BLaER1 treated with 17β-estradiol and CSF1 and Interleukin-3, amounts not matched to agents 10 nM and 100 nM (cell line): ENCODE measurements around the gene GRK5.

Source experiments
- H3K27ac ChIP-seq, 11 experiments: shearing (Covaris generic); formaldehyde crosslinking; 2 replicates each; pipeline ENCODE4 v1.8.1; 2022
- H3K27me3 ChIP-seq, 11 experiments: shearing (Covaris generic); formaldehyde crosslinking; 2 replicates each; pipeline ENCODE4 v1.8.1; 2022
- H3K36me3 ChIP-seq, 11 experiments: shearing (Covaris generic); formaldehyde crosslinking; 2 replicates each; pipeline ENCODE4 v1.8.1; 2022
- H3K4me1 ChIP-seq, 10 experiments: shearing (Covaris generic); formaldehyde crosslinking; 2 replicates each; pipeline ENCODE4 v1.8.1; 2022
- H3K4me2 ChIP-seq, 11 experiments: shearing (Covaris generic); formaldehyde crosslinking; 2 replicates each; pipeline ENCODE4 v1.8.1; 2022
- H3K4me3 ChIP-seq, 10 experiments: shearing (Covaris generic); formaldehyde crosslinking; 2 replicates each; pipeline ENCODE4 v1.8.1; 2022
- H3K9ac ChIP-seq, 11 experiments: shearing (Covaris generic); formaldehyde crosslinking; 2 replicates each; pipeline ENCODE4 v1.8.1; 2022
- H3K9me3 ChIP-seq, 11 experiments: shearing (Covaris generic); formaldehyde crosslinking; replicated peaks in 1 of 11; 2 replicates each; pipeline ENCODE4 v1.8.1; 2022
- H4K20me1 ChIP-seq, 11 experiments: shearing (Covaris generic); formaldehyde crosslinking; 2 replicates each; pipeline ENCODE4 v1.8.1; 2022
- Cebpa-rat ChIP-seq, 11 experiments: shearing (Covaris generic); IDR thresholded peaks; 2 replicates each; pipeline ENCODE4 v1.8.1; 2022

The GRK5 gene

DNA sequence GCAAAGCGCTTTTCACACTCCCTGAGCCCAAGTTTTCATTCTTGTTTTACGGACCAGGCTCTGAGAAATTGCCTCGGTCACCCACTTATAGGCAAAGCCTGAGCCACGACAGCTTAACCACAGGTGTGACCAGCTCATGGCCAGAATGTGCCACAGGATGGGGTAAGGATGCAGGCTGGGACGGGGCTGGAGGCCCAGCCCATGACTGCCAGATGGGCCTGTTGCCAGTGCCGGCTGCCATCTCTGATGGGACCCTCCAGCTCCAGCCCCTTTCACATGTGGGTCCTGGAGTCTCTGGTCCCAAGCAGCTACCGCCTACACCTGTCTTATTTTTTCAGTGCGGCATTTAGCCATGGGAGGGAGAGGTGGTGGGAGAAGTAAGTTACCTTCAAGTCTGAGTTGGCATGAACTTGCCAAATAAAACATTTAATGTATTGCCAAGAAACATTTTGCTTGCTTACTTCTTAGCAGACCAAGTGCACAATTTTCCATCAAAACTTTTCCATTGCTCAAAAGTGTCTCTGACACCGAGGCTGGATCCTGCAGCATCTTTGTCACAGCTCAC, 142.6 kb downstream of the GRK5 start:
- Histone ChIP-seq H3K27me3 (no peaks in the 10 kb centered on the region), H3K4me2 (peak overlapping the region in 6 of 11 experiments; percentile 36 to 86 (median 63); a peak in 7 of 22 replicates), H4K20me1 (no peaks in the 10 kb centered on the region), H3K36me3 (peaks cover 0 to 12% (median 0%) of the 10 kb centered on the region in 11 experiments; a peak in 2 of 22 replicates), H3K4me1 (peaks cover 10 to 50% (median 47%) of the 10 kb centered on the region in 10 experiments; a peak in 19 of 20 replicates), H3K4me3 (no peak overlapping the region), H3K9me3 (peaks cover 26 to 44% (median 32%) of the 10 kb centered on the region in 11 experiments), H3K9ac (no peak overlapping the region), H3K27ac (no peak overlapping the region)
- TF ChIP-seq Cebpa-rat (IDR thresholded peaks at IDR 0.05) = no peak

DNA sequence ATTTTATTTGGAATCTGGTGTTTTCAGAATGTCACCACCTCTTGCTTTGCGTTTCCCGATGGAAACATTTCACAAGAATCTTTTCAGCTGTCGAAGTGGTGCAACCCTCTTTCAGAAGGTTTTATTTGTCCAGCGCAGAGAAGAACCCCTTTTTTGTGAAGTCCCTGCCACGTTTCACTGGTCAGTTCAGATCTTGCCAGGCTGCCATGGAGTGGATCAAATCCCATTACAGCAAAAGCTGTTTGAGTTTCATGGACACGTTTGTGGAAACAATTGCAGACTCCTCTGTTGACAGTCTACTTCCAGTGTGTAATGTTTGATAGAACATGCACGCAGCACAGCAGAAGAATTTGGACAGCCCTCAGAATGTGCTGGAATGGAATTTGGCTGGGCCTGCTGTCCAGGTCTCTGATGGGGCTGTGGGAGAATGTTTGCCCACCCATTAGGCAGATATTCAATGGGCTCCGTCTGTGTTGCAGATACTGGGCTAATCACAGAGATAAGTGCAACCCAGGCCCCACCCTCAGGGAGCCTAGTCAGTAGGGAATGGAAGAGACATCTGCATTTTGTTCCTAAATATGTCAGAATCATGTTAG, 143.2 kb downstream of the GRK5 start:
- Histone ChIP-seq H3K4me2 (no peak overlapping the region), H4K20me1 (no peaks in the 10 kb centered on the region), H3K4me3 (no peak overlapping the region), H3K36me3 (peaks cover 0 to 12% (median 0%) of the 10 kb centered on the region in 11 experiments; a peak in 2 of 22 replicates), H3K27me3 (no peaks in the 10 kb centered on the region), H3K9ac (no peak overlapping the region), H3K9me3 (peaks cover 31 to 49% (median 38%) of the 10 kb centered on the region in 11 experiments), H3K27ac (no peak overlapping the region), H3K4me1 (peaks cover 10 to 44% (median 42%) of the 10 kb centered on the region in 10 experiments; a peak in 19 of 20 replicates)
- TF ChIP-seq Cebpa-rat (IDR thresholded peaks at IDR 0.05) = no peak

DNA sequence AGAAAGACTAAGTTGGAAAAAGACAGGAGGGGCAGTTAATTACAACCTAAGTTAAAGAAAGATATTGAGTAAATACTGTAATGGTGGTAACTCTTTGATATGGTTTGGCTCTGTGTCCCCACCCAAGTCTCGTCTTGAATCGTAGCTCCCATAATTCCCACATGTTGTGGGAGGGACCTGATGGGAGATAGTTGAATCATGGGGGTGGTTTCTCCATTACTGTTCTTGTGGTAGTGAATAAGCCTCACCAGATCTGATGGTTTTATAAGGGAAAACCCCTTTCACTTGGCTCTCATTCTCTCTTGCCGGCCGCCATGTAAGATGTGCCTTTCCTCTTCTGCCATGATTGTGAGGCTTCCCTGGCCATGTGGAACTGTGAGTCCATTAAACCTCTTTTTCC, 143.8 kb downstream of the GRK5 start:
- Histone ChIP-seq H3K4me1 (peaks cover 6 to 38% (median 36%) of the 10 kb centered on the region in 10 experiments; a peak in 19 of 20 replicates), H3K36me3 (peaks cover 0 to 12% (median 0%) of the 10 kb centered on the region in 11 experiments; a peak in 2 of 22 replicates), H3K27ac (no peak overlapping the region), H3K9ac (no peak overlapping the region), H3K9me3 (peaks cover 37 to 55% (median 44%) of the 10 kb centered on the region in 11 experiments), H3K4me2 (no peak overlapping the region), H3K4me3 (no peak overlapping the region; a peak in 1 of 20 replicates), H4K20me1 (no peaks in the 10 kb centered on the region), H3K27me3 (no peaks in the 10 kb centered on the region)
- no peak for TF ChIP-seq Cebpa-rat (IDR thresholded peaks at IDR 0.05)

DNA sequence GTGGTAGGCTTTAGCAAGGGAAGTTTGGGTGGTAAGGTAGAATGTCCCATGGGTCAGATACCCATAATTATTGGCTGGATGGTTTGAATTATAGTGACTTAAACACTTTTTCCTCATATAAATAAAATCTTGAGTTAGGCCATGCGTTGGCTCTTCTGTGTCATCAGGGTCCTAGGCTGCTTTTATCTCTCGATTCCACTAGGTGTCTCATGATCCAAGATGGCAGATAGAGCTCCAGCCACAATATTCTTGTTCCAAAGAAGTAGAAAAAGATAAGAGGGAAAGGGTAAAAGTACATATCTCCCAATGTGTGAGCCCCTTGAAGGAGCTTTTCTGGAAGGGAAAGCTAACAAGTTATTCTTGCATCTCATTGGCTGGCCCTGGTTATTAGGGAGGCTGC, 144.7 kb downstream of the GRK5 start:
- H3K9me3 ChIP-seq = peaks cover 46 to 64% (median 52%) of the 10 kb centered on the region in 11 experiments
- peaks cover 0 to 12% (median 0%) of the 10 kb centered on the region in 11 experiments; a peak in 2 of 22 replicates for H3K36me3 ChIP-seq
- H3K9ac ChIP-seq = no peak overlapping the region
- no peak overlapping the region for H3K4me2 ChIP-seq
- no peaks in the 10 kb centered on the region for H3K27me3 ChIP-seq
- H4K20me1 ChIP-seq = no peaks in the 10 kb centered on the region
- H3K4me3 ChIP-seq = no peak overlapping the region
- TF ChIP-seq Cebpa-rat (IDR thresholded peaks at IDR 0.05) = no peak
- H3K27ac ChIP-seq = no peak overlapping the region
- H3K4me1 ChIP-seq = peaks cover 0 to 29% (median 28%) of the 10 kb centered on the region in 10 experiments; a peak in 17 of 20 replicates

DNA sequence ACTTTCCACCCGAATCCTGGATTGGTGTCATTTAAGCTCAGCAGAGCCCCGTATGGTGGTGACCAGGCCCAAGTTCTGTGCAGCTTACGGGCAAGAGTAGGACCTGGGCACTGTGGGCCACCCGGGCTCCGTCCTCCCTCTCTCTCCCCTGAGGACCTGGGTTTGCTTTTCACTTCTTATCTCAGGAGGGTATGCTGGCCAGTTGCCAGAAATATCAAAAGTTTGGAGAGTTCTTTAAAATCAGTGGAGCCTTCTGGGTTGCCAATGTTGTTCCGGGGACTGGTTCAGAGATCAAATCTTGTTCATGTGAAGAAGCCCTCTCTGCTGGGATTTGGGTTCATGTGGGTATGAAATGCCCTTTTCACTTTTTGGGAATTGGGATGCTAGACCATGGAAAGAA, 145.4 kb downstream of the GRK5 start:
- H3K27me3 ChIP-seq = no peaks in the 10 kb centered on the region

DNA sequence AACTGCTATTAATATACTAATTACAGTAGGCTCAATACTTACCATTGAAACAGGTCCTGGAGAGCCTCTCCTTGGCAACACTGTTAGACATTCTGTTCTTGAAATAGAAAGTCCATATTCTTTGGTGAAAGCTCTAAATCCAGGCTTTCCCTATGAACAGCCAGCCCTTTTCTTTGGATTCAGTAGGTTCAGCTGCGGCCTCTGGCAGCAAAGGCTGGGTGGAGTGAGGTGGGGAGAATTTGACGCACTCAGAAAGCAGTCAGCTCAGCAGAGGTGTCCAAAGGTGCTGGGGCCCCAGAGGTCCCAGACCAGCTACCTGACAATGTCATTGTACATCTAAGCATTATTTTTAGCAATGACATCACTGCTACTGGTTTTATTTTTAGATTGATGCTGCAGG, 146.1 kb downstream of the GRK5 start:
- Histone ChIP-seq H3K9me3 (peaks cover 47 to 68% (median 56%) of the 10 kb centered on the region in 11 experiments), H3K4me3 (no peak overlapping the region), H3K27ac (no peak overlapping the region), H3K4me1 (peaks cover 0 to 16% (median 14%) of the 10 kb centered on the region in 10 experiments; a peak in 16 of 20 replicates), H4K20me1 (no peaks in the 10 kb centered on the region), H3K36me3 (peaks cover 0 to 12% (median 0%) of the 10 kb centered on the region in 11 experiments; a peak in 2 of 22 replicates), H3K4me2 (no peak overlapping the region), H3K27me3 (no peaks in the 10 kb centered on the region), H3K9ac (no peak overlapping the region)
- TF ChIP-seq Cebpa-rat (IDR thresholded peaks at IDR 0.05) = no peak

More for the DNA sequence above, 145.4 kb downstream of the GRK5 start:
- Histone ChIP-seq H3K36me3 (peaks cover 0 to 12% (median 0%) of the 10 kb centered on the region in 11 experiments; a peak in 2 of 22 replicates), H3K4me3 (no peak overlapping the region), H3K9ac (no peak overlapping the region), H4K20me1 (no peaks in the 10 kb centered on the region), H3K4me1 (peaks cover 0 to 22% (median 20%) of the 10 kb centered on the region in 10 experiments; a peak in 16 of 20 replicates), H3K9me3 (peaks cover 47 to 68% (median 56%) of the 10 kb centered on the region in 11 experiments), H3K27ac (no peak overlapping the region), H3K4me2 (no peak overlapping the region)
- TF ChIP-seq Cebpa-rat (IDR thresholded peaks at IDR 0.05) = no peak

DNA sequence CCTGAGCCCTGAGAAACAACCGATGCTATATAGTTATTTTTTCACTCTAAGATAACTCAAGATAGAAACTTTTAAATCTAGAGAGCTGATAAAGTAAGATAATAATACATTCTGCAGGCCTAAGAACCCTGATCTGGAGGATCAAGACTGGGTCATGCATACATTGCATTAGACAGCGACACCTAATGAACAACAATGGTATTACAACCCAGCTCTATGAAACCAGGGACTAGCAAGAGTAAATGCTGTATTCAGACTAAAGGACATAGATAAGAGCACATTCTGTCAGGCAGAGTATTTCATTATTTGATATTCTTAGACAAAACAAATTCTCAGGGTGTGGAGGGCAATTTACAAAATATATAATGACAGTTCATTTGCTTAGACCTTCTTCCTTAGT, 148.6 kb downstream of the GRK5 start:
- H4K20me1 ChIP-seq = no peaks in the 10 kb centered on the region
- no peaks in the 10 kb centered on the region for H3K27me3 ChIP-seq
- no peak overlapping the region for H3K9ac ChIP-seq
- H3K4me1 ChIP-seq = peaks cover 0 to 12% (median 5%) of the 10 kb centered on the region in 10 experiments; a peak in 11 of 20 replicates
- no peak overlapping the region for H3K4me2 ChIP-seq
- H3K9me3 ChIP-seq = peaks cover 45 to 65% (median 51%) of the 10 kb centered on the region in 11 experiments
- TF ChIP-seq Cebpa-rat (IDR thresholded peaks at IDR 0.05) = no peak
- no peak overlapping the region for H3K4me3 ChIP-seq
- H3K27ac ChIP-seq = no peak overlapping the region
- peaks cover 0 to 12% (median 0%) of the 10 kb centered on the region in 11 experiments; a peak in 2 of 22 replicates for H3K36me3 ChIP-seq

DNA sequence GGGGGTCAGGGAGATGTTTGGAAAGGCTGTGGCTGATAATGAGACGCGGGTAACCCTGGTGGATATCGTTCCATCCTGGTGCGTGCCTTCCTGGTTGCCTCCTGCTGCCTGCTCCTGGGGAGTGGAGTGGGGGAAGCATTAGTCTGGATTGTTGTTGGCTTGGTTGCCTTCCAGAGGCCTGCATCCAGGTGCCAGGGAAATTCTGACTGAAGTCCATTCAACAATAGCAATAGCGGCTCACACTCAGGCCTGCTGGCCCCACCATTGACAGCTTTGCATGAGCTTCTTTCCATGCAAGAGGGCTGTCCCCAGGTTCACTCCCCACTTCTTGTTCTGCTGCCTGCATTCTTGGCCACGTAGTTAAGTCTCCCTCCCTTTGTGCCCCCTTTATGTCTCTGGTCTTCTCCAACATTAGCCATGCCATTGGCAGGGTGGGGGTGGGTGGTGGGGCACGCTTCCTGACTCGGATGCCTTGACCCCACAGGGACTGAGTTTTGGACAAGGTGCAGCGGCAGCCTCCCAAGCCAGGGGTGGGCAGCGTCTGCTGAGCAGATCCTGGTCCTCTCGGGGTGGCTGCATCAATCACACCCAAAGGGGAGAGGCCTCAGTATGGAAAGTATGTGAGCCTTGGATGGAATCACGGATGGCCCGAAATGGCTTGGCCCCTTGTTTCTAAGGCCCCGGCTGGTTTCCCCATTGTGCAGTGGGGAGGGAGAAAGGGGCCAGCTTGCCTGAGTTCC, 150.2 kb downstream of the GRK5 start:
- Histone ChIP-seq H3K27me3 (no peaks in the 10 kb centered on the region), H3K27ac (no peak overlapping the region), H3K4me3 (no peak overlapping the region), H3K9me3 (peaks cover 28 to 49% (median 35%) of the 10 kb centered on the region in 11 experiments), H3K4me2 (no peak overlapping the region), H3K4me1 (peaks cover 0 to 29% (median 21%) of the 10 kb centered on the region in 10 experiments; a peak in 16 of 20 replicates), H4K20me1 (no peaks in the 10 kb centered on the region), H3K9ac (no peak overlapping the region), H3K36me3 (no peaks in the 10 kb centered on the region)
- TF ChIP-seq Cebpa-rat (IDR thresholded peaks at IDR 0.05) = no peak

DNA sequence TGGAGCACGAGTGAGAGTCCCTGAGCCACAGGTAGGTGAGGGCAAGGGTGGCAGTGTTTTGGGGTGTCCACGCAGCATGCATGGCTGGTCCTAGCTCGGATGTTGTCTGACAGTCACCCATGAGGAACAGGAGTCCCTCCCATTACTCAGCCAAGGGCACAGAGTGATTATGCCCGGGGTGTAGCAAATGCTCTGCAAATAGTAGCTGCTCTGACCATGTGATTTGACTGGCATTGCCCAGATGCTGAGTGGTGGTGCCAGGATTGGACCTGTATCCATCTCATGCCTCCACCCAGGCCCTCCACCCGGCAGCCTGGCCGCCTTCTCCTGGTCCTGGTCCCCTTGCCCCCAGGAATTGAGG, 150.8 kb downstream of the GRK5 start:
- H3K4me2 ChIP-seq = no peak overlapping the region
- H4K20me1 ChIP-seq = no peaks in the 10 kb centered on the region
- no peak overlapping the region for H3K27ac ChIP-seq
- peaks cover 26 to 43% (median 30%) of the 10 kb centered on the region in 11 experiments for H3K9me3 ChIP-seq
- no peak overlapping the region for H3K9ac ChIP-seq
- H3K4me3 ChIP-seq = no peak overlapping the region
- peaks cover 0 to 32% (median 23%) of the 10 kb centered on the region in 10 experiments; a peak in 16 of 20 replicates for H3K4me1 ChIP-seq
- no peaks in the 10 kb centered on the region for H3K36me3 ChIP-seq
- TF ChIP-seq Cebpa-rat (IDR thresholded peaks at IDR 0.05) = no peak
- H3K27me3 ChIP-seq = no peaks in the 10 kb centered on the region
